HEK293 (cell line): ENCODE measurements around the gene CDPF1.

Experiments used
- CTCF ChIA-PET: fragments of 350-600 bp; formaldehyde crosslinking; extraction: SDS; loops from one replicate; lab custom pipeline; 2021; ENCODE audit warnings: antibody characterized with exemption; lab: Yijun Ruan, JAX
- POLR2A ChIA-PET: fragments of 300-600 bp; formaldehyde crosslinking; extraction: SDS; loops from one replicate; lab custom pipeline; 2020; ENCODE audit warnings: antibody characterized with exemption, inconsistent platforms; lab: Yijun Ruan, JAX
- H3K27ac ChIP-seq: fragments of 200-500 bp; sonication (Bioruptor generic); 2 replicates; pipeline ENCODE4 v1.5.1; 2014; ENCODE audit warnings: low read depth, low read length, control low read depth, inconsistent platforms; ENCODE audit errors: extremely low read depth
- H3K36me3 ChIP-seq, 2 experiments: fragments of 200-500 bp in 1 of 2; sonication (Bioruptor generic) in 1 of 2; 1 replicate in 1 of 2; 2 replicates in 1 of 2; pipeline ENCODE4 v1.5.1; 2014 to 2017; ENCODE audit warnings: inconsistent platforms in 2 of 2, low read length in 2 of 2; ENCODE audit not compliant: control insufficient read depth in 2 of 2, insufficient read depth in 1 of 2
- H3K4me1 ChIP-seq: fragments of 200-500 bp; sonication (Bioruptor generic); 2 replicates; pipeline ENCODE4 v1.5.1; 2014; ENCODE audit warnings: mild to moderate bottlenecking, low read length, inconsistent platforms; ENCODE audit not compliant: control insufficient read depth, insufficient read depth
- H3K4me3 ChIP-seq: 2 replicates; pipeline ENCODE4 v1.5.1; 2011; ENCODE audit warnings: low read depth, mild to moderate bottlenecking, control low read depth, low read length, moderate library complexity
- H3K9me3 ChIP-seq: fragments of 200-500 bp; sonication (Bioruptor generic); 2 replicates; pipeline ENCODE4 v1.5.1; 2014; ENCODE audit warnings: low read depth, low read length, inconsistent platforms; ENCODE audit not compliant: control insufficient read depth, insufficient read depth
- GLIS2 ChIP-seq: fragments of 450-650 bp; formaldehyde crosslinking; IDR thresholded peaks from 2 replicates; pipeline ENCODE4 v1.5.1; 2016; ENCODE audit warnings: missing biosample characterization, missing genetic modification characterization
- KLF1 ChIP-seq: fragments of 450-650 bp; formaldehyde crosslinking; IDR thresholded peaks from 2 replicates; pipeline ENCODE4 v1.5.1; 2016; ENCODE audit warnings: missing biosample characterization, missing genetic modification characterization
- PATZ1 ChIP-seq: fragments of 450-650 bp; formaldehyde crosslinking; IDR thresholded peaks from 2 replicates; pipeline ENCODE4 v1.5.1; 2016; ENCODE audit warnings: missing biosample characterization, missing genetic modification characterization
- PBX3 ChIP-seq: sonication (generic); formaldehyde crosslinking; IDR thresholded peaks from 2 replicates; pipeline ENCODE4 v1.8.1; 2022; ENCODE audit warnings: mild to moderate bottlenecking, moderate library complexity, missing genetic modification reagents
- REPIN1 ChIP-seq: fragments of 450-650 bp; formaldehyde crosslinking; IDR thresholded peaks from 2 replicates; pipeline ENCODE4 v1.5.1; 2017; ENCODE audit warnings: missing biosample characterization, missing genetic modification characterization, low read depth
- ZNF391 ChIP-seq: fragments of 450-650 bp; formaldehyde crosslinking; IDR thresholded peaks from 2 replicates; pipeline ENCODE4 v1.5.1; 2016; ENCODE audit warnings: low read depth, missing biosample characterization, missing genetic modification characterization, borderline replicate concordance
- ZNF404 ChIP-seq: fragments of 450-650 bp; formaldehyde crosslinking; IDR thresholded peaks from 2 replicates; pipeline ENCODE4 v1.5.1; 2017; ENCODE audit warnings: missing biosample characterization, missing genetic modification characterization
- ZNF488 ChIP-seq: fragments of 450-650 bp; formaldehyde crosslinking; IDR thresholded peaks from 2 replicates; pipeline ENCODE4 v1.5.1; 2016; ENCODE audit warnings: missing biosample characterization, missing genetic modification characterization

CDPF1 gene

GRCh38 chr22:46196278-46196677, 53.8 kb downstream of the CDPF1 start (continued):
- TF ChIP-seq ZNF488 (tag by site-specific recombination) (no peak), KLF1 (tag by site-specific recombination) (no peak)
- TF ChIP-seq, all 188 proteins: peak for 0

- Histone ChIP-seq H3K27ac (no peak overlapping the region), H3K4me1 (no peaks in the 10 kb centered on the region), H3K4me3 (no peak overlapping the region), H3K9me3 (no peaks in the 10 kb centered on the region), H3K36me3 (peaks cover 8 to 12% of the 10 kb centered on the region in 2 experiments; a peak in 2 of 3 replicates)
- ChIA-PET POLR2A (no interaction called here), CTCF (no interaction called here)
- TF ChIP-seq KLF1 (tag by site-specific recombination) (no peak), PATZ1 (tag by site-specific recombination) (no peak), ZNF404 (tag by site-specific recombination) (no peak), ZNF391 (tag by site-specific recombination) (no peak), GLIS2 (tag by site-specific recombination) (no peak), REPIN1 (tag by site-specific recombination) (no peak), PBX3 (CRISPR knock-in tag) (no peak)
These were observed 54.5 kb downstream of the CDPF1 start for GRCh38 chr22:46195487-46196165.
